Measurements from ENCODE around the gene COL4A2.

COL4A2 gene

GRCh38 chr13:110290153-110290552 lies 16.9 kb upstream of the COL4A2 start:
- no peak for DNase-seq (ENCODE audit: low spot score)

GRCh38 chr13:110290826-110291225 lies 16.3 kb upstream of the COL4A2 start:
- DNase-seq (ENCODE audit: low spot score): no peak

GRCh38 chr13:110291286-110291685 lies 15.8 kb upstream of the COL4A2 start:
- no peak for DNase-seq (ENCODE audit: low spot score)

- DNase-seq (ENCODE audit: low spot score): no peak
These were observed 14.0 kb upstream of the COL4A2 start for GRCh38 chr13:110293037-110293436.

- no peak for DNase-seq (ENCODE audit: low spot score)
These were observed 13.4 kb upstream of the COL4A2 start for GRCh38 chr13:110293649-110294048.

- no peak for DNase-seq (ENCODE audit: low spot score)
These were observed 12.9 kb upstream of the COL4A2 start for GRCh38 chr13:110294146-110294545.

GRCh38 chr13:110294622-110295021 lies 12.5 kb upstream of the COL4A2 start:
- no peak for DNase-seq (ENCODE audit: low spot score)

- DNase-seq (ENCODE audit: low spot score): no peak
These were observed 10.1 kb upstream of the COL4A2 start for GRCh38 chr13:110297011-110297410.

GRCh38 chr13:110297766-110298504 lies 9.1 kb upstream of the COL4A2 start:
- DNase-seq (ENCODE audit: low spot score): no peak

- no peak for DNase-seq (ENCODE audit: low spot score)
These were observed 8.4 kb upstream of the COL4A2 start for GRCh38 chr13:110298505-110299282.

GRCh38 chr13:110299283-110299840 lies 7.7 kb upstream of the COL4A2 start:
- DNase-seq (ENCODE audit: low spot score): no peak

- DNase-seq (ENCODE audit: low spot score): no peak
These were observed 6.8 kb upstream of the COL4A2 start for GRCh38 chr13:110300090-110300815.

- no peak for DNase-seq (ENCODE audit: low spot score)
These were observed 6.0 kb upstream of the COL4A2 start for GRCh38 chr13:110301083-110301482.

GRCh38 chr13:110301606-110302553 lies 5.2 kb upstream of the COL4A2 start:
- no peak for DNase-seq (ENCODE audit: low spot score)

- DNase-seq (ENCODE audit: low spot score): no peak
These were observed 4.1 kb upstream of the COL4A2 start for GRCh38 chr13:110302997-110303396.

- no peak for DNase-seq (ENCODE audit: low spot score)
These were observed 3.4 kb upstream of the COL4A2 start for GRCh38 chr13:110303644-110304043.

GRCh38 chr13:110304256-110304655 lies 2.8 kb upstream of the COL4A2 start:
- DNase-seq (ENCODE audit: low spot score): no peak

- no peak for DNase-seq (ENCODE audit: low spot score)
These were observed 2.1 kb upstream of the COL4A2 start for GRCh38 chr13:110305001-110305400.

- no peak for DNase-seq (ENCODE audit: low spot score)
These were observed 1.5 kb upstream of the COL4A2 start for GRCh38 chr13:110305544-110305943.

GRCh38 chr13:110305949-110306339 lies 1.1 kb upstream of the COL4A2 start:
- no peak for DNase-seq (ENCODE audit: low spot score)

GRCh38 chr13:110306340-110306959 lies 634 bp upstream of the COL4A2 start:
- DNase-seq (ENCODE audit: low spot score): no peak
